GM12865 (cell line): Measurements from ENCODE around the gene CFAP68.
A peak's percentile ranks its signal among the peaks of the same experiment; 100 is the strongest.

Experiments
- DNase-seq: peaks from one replicate; pipeline ENCODE4 v3.0.0; 2010; ENCODE audit warnings: low read depth
- H3K4me3 ChIP-seq: 2 replicates; pipeline ENCODE4 v1.5.1; 2011; ENCODE audit warnings: mild to moderate bottlenecking, low read depth, low read length, control low read depth
- CTCF ChIP-seq: IDR thresholded peaks from 2 replicates; pipeline ENCODE4 v1.5.1; 2011; ENCODE audit warnings: low read length, control low read depth, low read depth, inconsistent platforms; ENCODE audit not compliant: insufficient read depth; ENCODE audit errors: missing control alignments

The CFAP68 gene, protein sequence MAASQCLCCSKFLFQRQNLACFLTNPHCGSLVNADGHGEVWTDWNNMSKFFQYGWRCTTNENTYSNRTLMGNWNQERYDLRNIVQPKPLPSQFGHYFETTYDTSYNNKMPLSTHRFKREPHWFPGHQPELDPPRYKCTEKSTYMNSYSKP

GRCh38 chr11:111878849-111879636 is at the start of gene CFAP68, which contains the start of gene FDXACB1:
Gene CFAP68 (plus strand): TSS chr11:111879541. CDS start chr11:111879561, 20 bp downstream.
Gene FDXACB1 (minus strand): TSS chr11:111879165. CDS start chr11:111879132, 33 bp downstream.
- peak; percentile 97 for DNase-seq
- peak; percentile 98 for TF ChIP-seq CTCF
- H3K4me3 ChIP-seq: peak within 1 kb of the TSS; percentile 77

DNA sequence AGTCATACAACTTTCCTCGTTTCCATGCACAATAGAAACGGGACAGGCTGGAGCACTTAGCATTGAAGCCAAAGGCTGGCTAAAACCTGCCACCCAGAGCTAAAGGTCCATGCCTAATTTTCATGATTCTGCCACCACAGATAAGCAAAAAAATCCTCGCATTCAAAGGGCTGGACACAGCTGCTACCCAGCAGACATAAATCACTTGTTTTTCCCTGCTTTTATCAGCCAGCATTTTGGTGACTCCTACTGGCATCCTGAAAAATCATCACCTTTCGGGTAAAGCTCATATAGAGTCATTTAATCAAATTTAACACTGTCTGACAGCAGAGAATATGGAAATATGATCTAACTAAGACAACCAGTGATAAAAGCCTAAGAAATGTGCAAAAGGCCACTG is 45.8 kb upstream of the CFAP68 start:
- TF ChIP-seq CTCF: no peak
- H3K4me3 ChIP-seq: no peak overlapping the region
- DNase-seq: no peak

- H3K4me3 ChIP-seq: no peak overlapping the region
- TF ChIP-seq CTCF: no peak
- DNase-seq: no peak
Measured at GRCh38 chr11:111834432-111835163, 44.7 kb upstream of the CFAP68 start.

DNA sequence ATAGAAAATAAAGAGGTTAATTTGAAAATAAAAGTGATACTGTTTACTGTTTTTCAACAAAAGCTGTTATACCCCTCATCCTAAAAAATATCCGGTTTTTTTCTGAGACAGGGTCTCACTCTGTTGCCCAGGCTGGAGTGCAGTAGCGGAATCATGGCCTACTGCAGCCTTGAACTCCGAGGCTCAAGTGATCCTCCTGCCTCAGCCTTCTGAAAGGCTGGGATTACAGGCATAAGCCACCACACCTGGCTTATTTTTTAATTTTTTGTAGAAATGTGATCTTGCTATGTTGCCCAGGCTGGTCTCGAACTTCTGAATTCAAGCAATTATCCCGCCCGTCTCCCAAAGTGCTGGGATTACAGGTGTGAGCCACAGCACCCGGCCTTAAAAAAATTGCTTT is 43.7 kb upstream of the CFAP68 start:
- H3K4me3 ChIP-seq: no peak overlapping the region
- TF ChIP-seq CTCF: no peak
- DNase-seq: no peak

DNA sequence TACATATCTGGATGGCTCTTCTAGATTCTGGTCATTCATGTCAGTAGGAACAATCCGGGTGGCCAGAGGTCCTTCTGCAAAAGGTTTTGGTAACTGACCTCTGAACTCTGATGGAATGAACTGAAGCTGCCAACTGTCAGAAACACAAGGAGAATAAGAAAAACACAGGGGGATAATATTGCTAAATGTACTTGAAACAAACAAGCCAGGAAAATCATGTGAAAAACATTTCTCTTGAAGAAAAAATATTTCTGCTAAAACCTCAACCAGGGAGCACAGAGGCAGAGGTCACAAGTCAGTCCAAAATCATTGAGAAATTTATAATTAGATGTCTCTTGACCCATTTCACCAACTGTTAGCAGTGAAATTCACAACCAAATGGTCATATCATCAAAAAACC is 43.2 kb upstream of the CFAP68 start:
- no peak for TF ChIP-seq CTCF
- DNase-seq: no peak
- H3K4me3 ChIP-seq: no peak overlapping the region

DNA sequence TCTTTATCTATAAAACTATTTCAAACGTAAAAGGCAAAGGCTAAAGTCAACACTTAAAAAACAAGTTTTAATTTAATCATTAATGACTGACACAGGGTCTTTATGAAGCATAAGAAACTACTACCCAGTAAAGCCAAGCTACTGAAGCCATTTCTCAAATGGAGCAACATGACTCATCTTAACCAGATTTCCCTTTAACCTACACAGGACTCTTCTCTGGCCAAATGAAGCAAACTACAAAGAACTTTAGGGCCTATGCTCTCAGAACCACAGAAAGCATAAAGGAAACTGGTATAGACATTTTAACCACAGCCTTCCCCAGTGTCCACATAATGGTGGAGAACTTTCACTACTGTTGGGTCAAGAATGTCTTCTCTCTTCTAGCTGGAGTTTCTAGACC is 42.6 kb upstream of the CFAP68 start:
- H3K4me3 ChIP-seq: no peak overlapping the region
- DNase-seq: peak; percentile 71
- no peak for TF ChIP-seq CTCF
